HL-60 (cell line): ENCODE measurements around the gene LRIT2.
A peak's percentile ranks its signal among the peaks of the same experiment; 100 is the strongest.

ENCODE experiments used
- DNase-seq, 2 experiments: peaks; one replicate each; pipeline ENCODE4 v3.0.0-alpha.2; 2010 to 2020; ENCODE audit warnings: low read depth in 1 of 2, low spot score in 1 of 2
- H3K27ac ChIP-seq: fragments of 250-450 bp; sonication (Bioruptor Pico); replicated peaks from 2 replicates; pipeline ENCODE4 v1.5.1; 2020; ENCODE audit warnings: mild to moderate bottlenecking, moderate library complexity
- H3K27me3 ChIP-seq: fragments of 250-450 bp; sonication (Bioruptor Pico); 2 replicates; pipeline ENCODE4 v1.5.1; 2021; ENCODE audit warnings: mild to moderate bottlenecking, moderate library complexity; ENCODE audit not compliant: insufficient read depth, poor library complexity, severe bottlenecking
- H3K4me3 ChIP-seq: replicated peaks from 2 replicates; pipeline ENCODE4 v1.5.1; 2011; ENCODE audit warnings: mild to moderate bottlenecking, control low read depth, low read length; ENCODE audit not compliant: insufficient read depth
- GABPA ChIP-seq: IDR thresholded peaks from 2 replicates; pipeline ENCODE4 v1.6.1; 2012; ENCODE audit warnings: low read depth
- POLR2AphosphoS5 ChIP-seq: IDR thresholded peaks from 2 replicates; pipeline ENCODE4 v1.6.1; 2012; ENCODE audit warnings: low read depth
- SPI1 ChIP-seq: IDR thresholded peaks from 2 replicates; pipeline ENCODE4 v1.6.1; 2012; ENCODE audit warnings: low read depth, mild to moderate bottlenecking, borderline replicate concordance
- TF ChIP-seq, protein P1 (sequence below): IDR thresholded peaks from 2 replicates; pipeline ENCODE4 v1.6.1; 2012; ENCODE audit warnings: low read depth; ENCODE audit not compliant: insufficient replicate concordance
- TF ChIP-seq, protein P2 (sequence below): IDR thresholded peaks from one replicate; pipeline ENCODE4 v1.5.1; 2011; ENCODE audit warnings: low read length, control low read depth, inconsistent platforms; ENCODE audit not compliant: insufficient read depth

The LRIT2 gene

GRCh38 chr10:84217746-84218145, 7.6 kb downstream of the LRIT2 start:
- Histone ChIP-seq H3K4me3 (no peak overlapping the region), H3K27ac (no peak overlapping the region), H3K27me3 (no peaks in the 10 kb centered on the region)
- TF ChIP-seq GABPA, result no peak
- no peak for TF ChIP-seq SPI1
- TF ChIP-seq, protein P1, sequence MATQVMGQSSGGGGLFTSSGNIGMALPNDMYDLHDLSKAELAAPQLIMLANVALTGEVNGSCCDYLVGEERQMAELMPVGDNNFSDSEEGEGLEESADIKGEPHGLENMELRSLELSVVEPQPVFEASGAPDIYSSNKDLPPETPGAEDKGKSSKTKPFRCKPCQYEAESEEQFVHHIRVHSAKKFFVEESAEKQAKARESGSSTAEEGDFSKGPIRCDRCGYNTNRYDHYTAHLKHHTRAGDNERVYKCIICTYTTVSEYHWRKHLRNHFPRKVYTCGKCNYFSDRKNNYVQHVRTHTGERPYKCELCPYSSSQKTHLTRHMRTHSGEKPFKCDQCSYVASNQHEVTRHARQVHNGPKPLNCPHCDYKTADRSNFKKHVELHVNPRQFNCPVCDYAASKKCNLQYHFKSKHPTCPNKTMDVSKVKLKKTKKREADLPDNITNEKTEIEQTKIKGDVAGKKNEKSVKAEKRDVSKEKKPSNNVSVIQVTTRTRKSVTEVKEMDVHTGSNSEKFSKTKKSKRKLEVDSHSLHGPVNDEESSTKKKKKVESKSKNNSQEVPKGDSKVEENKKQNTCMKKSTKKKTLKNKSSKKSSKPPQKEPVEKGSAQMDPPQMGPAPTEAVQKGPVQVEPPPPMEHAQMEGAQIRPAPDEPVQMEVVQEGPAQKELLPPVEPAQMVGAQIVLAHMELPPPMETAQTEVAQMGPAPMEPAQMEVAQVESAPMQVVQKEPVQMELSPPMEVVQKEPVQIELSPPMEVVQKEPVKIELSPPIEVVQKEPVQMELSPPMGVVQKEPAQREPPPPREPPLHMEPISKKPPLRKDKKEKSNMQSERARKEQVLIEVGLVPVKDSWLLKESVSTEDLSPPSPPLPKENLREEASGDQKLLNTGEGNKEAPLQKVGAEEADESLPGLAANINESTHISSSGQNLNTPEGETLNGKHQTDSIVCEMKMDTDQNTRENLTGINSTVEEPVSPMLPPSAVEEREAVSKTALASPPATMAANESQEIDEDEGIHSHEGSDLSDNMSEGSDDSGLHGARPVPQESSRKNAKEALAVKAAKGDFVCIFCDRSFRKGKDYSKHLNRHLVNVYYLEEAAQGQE, result no peak
- no peak for TF ChIP-seq POLR2AphosphoS5
- TF ChIP-seq, protein P2, sequence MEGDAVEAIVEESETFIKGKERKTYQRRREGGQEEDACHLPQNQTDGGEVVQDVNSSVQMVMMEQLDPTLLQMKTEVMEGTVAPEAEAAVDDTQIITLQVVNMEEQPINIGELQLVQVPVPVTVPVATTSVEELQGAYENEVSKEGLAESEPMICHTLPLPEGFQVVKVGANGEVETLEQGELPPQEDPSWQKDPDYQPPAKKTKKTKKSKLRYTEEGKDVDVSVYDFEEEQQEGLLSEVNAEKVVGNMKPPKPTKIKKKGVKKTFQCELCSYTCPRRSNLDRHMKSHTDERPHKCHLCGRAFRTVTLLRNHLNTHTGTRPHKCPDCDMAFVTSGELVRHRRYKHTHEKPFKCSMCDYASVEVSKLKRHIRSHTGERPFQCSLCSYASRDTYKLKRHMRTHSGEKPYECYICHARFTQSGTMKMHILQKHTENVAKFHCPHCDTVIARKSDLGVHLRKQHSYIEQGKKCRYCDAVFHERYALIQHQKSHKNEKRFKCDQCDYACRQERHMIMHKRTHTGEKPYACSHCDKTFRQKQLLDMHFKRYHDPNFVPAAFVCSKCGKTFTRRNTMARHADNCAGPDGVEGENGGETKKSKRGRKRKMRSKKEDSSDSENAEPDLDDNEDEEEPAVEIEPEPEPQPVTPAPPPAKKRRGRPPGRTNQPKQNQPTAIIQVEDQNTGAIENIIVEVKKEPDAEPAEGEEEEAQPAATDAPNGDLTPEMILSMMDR, result no peak
- no peak for DNase-seq

DNA sequence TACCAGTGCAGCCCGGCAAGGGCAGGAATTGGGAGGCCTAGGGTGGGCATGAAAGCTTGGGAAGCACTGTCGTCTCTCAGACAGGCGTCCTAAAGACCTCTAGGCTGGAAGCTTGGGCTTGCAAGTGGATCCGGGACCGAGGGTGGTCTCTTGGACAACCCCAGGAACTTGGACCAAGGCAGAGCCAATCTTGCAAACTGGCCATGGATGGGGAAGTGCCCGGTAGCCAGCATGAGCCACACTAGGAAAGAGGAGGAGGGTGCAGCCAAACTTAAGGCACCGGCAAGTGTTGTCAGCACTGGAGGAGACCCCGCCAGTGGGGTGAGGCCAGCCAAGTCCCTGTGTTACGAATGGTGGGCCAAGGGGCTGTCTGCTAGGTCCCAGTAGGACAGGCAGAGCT, 8.5 kb downstream of the LRIT2 start:
- no peak for TF ChIP-seq GABPA
- TF ChIP-seq, protein P1, result no peak
- TF ChIP-seq, protein P2, result no peak
- TF ChIP-seq POLR2AphosphoS5, result no peak
- TF ChIP-seq SPI1, result no peak
- Histone ChIP-seq H3K27ac (no peak overlapping the region), H3K27me3 (no peaks in the 10 kb centered on the region), H3K4me3 (no peak overlapping the region)
- no peak for DNase-seq

GRCh38 chr10:84214612-84215235, 10.6 kb downstream of the LRIT2 start:
- H3K4me3 ChIP-seq, result no peak overlapping the region
- H3K27me3 ChIP-seq, result peaks cover under 1% of the 10 kb centered on the region
- no peak overlapping the region for H3K27ac ChIP-seq
- TF ChIP-seq SPI1 (no peak), GABPA (no peak)
- TF ChIP-seq, protein P2, result peak; percentile 55
- DNase-seq, result peak; percentile 17 to 25

GRCh38 chr10:84214046-84214572, 11.2 kb downstream of the LRIT2 start:
- no peak for TF ChIP-seq GABPA
- TF ChIP-seq, protein P2, result no peak
- TF ChIP-seq, protein P1, result no peak
- no peak for TF ChIP-seq SPI1
- H3K4me3 ChIP-seq, result no peak overlapping the region
- DNase-seq, result no peak
- H3K27ac ChIP-seq, result no peak overlapping the region
- peaks cover 2% of the 10 kb centered on the region for H3K27me3 ChIP-seq
